GM12892 (cell line): Measurements from ENCODE around the gene KIAA1755.

Experiments
- POLR2A ChIP-seq: IDR thresholded peaks from 2 replicates; pipeline ENCODE4 v1.6.1; 2011; ENCODE audit warnings: low read depth, low read length, control low read depth
- POLR2AphosphoS5 ChIP-seq: IDR thresholded peaks from 2 replicates; pipeline ENCODE4 v1.6.1; 2011; ENCODE audit warnings: low read depth, low read length, control low read depth
- TAF1 ChIP-seq: IDR thresholded peaks from 2 replicates; pipeline ENCODE4 v1.6.1; 2011; ENCODE audit warnings: low read depth, mild to moderate bottlenecking, control low read depth, low read length, borderline replicate concordance

DNA sequence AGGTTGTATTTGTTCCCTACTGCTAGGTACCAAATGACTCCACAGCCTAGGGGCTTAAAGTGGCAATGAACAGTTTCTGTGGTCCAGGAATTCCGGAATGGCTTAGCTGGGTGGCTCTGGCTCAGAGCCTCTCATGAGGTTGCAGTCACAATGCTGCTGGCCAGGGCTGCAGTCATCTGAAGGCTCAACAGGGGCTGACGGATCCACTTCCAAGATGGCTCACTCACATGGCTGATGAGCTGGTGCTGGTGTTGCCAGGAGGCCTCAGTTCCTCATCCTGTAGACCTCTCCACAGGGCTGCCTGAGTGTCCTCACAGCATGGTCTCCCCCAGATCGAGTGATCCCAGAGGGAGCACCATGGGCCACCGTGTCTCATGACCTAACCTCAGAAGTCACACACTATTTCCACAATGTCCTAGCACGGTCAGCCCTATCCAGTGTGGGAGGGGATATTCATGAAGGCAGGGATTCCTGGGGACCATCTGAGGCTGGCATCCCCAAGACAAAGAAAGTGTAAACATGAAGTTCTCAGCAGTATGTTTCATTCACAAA is 24.4 kb upstream of the KIAA1755 start:
- TF ChIP-seq POLR2AphosphoS5 = no peak
- TF ChIP-seq TAF1 = no peak
- TF ChIP-seq POLR2A = no peak
